HUES64 (cell line): ENCODE results near the gene PTPN5.
"Not testable (repeated sequence)": the region's sequence is repeated elsewhere in the genome, so short reads cannot be mapped to it uniquely, and the experiment has no call there.

ENCODE experiments used
- H3K27ac ChIP-seq: 2 replicates; pipeline ENCODE4 v1.7.0; 2013; ENCODE audit warnings: low read depth, low read length, inconsistent platforms
- H3K27me3 ChIP-seq: 2 replicates; pipeline ENCODE4 v1.6.1; 2013; ENCODE audit warnings: mild to moderate bottlenecking, low read length; ENCODE audit not compliant: insufficient read depth
- H3K36me3 ChIP-seq: 2 replicates; pipeline ENCODE4 v1.6.1; 2013; ENCODE audit warnings: mild to moderate bottlenecking, low read length; ENCODE audit not compliant: insufficient read depth
- H3K4me1 ChIP-seq: 2 replicates; pipeline ENCODE4 v1.6.1; 2013; ENCODE audit warnings: mild to moderate bottlenecking, low read length, moderate library complexity; ENCODE audit not compliant: insufficient read depth
- H3K4me3 ChIP-seq: 2 replicates; pipeline ENCODE4 v1.5.1; 2013; ENCODE audit warnings: mild to moderate bottlenecking, low read length, moderate library complexity
- H3K9ac ChIP-seq: 2 replicates; pipeline ENCODE4 v1.6.1; 2013; ENCODE audit warnings: mild to moderate bottlenecking, low read depth, low read length
- H3K9me3 ChIP-seq: 2 replicates; pipeline ENCODE4 v1.6.1; 2013; ENCODE audit warnings: low read depth, low read length; ENCODE audit not compliant: insufficient read depth
- WGBS: fragments of 150-250, 120-280 bp; methylation state at CpG from one replicate; pipeline ENCODE4 v1.1.7; 2013; ENCODE audit warnings: missing lambda C conversion rate; 5-methylcytosine and 5-hydroxymethylcytosine counted together

PTPN5 gene

DNA sequence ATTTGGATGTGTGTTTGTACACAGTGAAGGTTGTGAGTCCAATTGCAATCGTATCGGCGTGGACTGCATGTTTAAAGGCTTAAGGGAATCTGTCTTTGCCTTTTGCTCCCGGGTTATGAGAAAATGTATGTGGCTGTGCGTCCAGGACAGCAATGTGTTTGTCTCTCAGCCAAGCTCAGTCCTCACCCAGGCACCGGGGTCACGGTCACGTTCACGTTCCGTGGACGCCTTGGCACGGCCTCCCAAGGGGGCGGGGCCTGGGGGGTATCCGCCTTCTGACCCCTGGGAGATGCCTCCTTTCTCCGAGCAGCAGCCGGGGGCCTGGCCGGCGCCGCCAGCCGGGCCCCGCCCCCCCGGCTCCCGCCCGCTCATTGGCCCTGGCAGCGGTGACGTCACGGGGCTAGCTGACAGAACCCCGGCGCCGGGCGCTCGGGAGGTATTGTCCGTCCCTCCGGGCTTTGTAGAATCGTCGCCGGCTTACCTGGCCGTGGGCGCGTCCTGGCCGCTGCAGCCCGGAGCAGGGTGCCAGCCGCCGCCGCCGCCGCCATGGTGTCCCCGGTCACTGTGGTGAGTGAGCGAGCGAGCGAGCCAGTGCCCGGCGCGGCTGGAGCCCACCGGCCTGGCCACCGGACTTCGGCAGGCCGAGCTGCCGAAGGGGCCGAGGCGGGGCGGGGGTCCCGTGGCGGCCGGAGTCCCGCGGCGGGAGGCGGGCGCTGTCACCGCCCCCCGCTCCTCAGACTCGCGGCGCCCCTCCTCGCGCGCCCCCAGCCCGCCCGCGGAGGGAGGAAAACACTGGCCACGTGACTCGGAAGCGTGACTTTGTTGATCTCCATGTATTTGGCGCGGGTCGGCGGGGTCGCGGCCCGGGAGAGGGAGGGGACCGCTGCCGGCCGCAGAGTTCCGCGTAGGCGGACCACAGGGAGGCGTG, 93.0 kb downstream of the PTPN5 start, which contains the start of gene TMEM86A:
Gene TMEM86A (plus strand): TSS at position 439 of the 928 bp plus-strand sequence. CDS start 108 bp downstream, at position 547.
- Histone ChIP-seq H3K27ac (peak within 1 kb of the TSS; percentile 75; the same call in 1 of the 2 replicates), H3K36me3 (no peaks in the 10 kb centered on the region), H3K4me1 (no peaks in the 10 kb centered on the region), H3K27me3 (peaks cover 39% of the 10 kb centered on the region), H3K4me3 (peak within 1 kb of the TSS; percentile 49), H3K9me3 (no peaks in the 10 kb centered on the region), H3K9ac (0 out of 2 replicates have a peak within 1 kb of the TSS, but pooled peaks have one; percentile 57)
- 2% methylated on average over 98 of the region's 98 CpGs for WGBS

DNA sequence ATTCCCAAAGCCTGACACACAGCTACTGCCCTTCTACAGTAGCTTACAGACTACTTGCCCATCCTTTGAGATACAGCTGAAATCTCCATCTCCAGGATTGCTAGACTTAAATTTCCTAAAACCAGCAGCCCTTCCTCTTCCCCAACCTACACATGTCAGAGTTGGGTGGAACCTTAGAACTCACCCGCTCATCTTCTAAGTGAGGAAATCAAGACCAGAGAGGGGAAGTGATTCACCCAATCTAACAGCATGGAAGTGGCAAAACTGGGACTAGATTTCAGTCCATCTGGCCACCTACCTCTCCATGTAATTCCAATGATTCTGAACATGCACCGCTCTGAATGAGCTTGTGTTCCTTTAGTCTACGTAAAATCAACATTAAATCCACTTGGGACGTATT, 94.0 kb downstream of the PTPN5 start:
- H3K36me3 ChIP-seq, result no peaks in the 10 kb centered on the region
- WGBS, result 94% methylated on average over 4 of the region's 4 CpGs

DNA sequence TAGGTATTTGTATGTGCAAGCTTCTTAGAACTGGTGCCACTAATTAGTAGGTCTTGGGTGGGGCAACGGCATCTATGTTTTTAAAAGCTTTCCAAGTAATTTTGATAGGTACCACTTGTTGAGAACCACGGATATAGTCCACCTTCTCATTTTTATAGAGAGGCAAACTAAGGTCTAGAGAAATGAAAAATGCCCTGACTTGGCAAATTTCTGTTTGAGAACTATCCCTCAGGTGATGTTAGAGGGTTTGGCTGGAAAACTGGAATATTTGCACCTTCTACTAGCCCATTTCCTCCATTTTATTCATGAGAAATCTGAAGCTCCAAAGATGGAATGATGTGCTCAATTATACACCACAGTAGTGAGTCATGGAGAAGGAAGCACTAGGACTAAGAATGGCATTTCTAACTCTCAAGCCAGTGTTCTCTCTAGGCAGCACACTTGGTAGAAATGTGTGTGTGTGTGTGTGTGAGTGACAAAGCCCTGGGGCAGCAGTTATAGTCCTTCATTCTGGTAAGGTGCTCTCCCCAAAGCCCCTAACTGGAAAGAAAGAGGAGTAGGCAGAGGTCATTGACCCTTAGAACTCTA, 94.9 kb downstream of the PTPN5 start:
- no peaks in the 10 kb centered on the region for H3K4me1 ChIP-seq
- H3K36me3 ChIP-seq, result no peaks in the 10 kb centered on the region
- H3K9me3 ChIP-seq, result no peaks in the 10 kb centered on the region
- H3K27me3 ChIP-seq, result peaks cover 34% of the 10 kb centered on the region
- no peak overlapping the region for H3K9ac ChIP-seq
- no peak overlapping the region for H3K27ac ChIP-seq
- H3K4me3 ChIP-seq, result no peak overlapping the region
- WGBS, result 100% methylated on average over 1 of the region's 2 CpGs

More for the DNA sequence above, 94.0 kb downstream of the PTPN5 start:
- Histone ChIP-seq H3K27ac (no peak overlapping the region), H3K27me3 (peaks cover 39% of the 10 kb centered on the region), H3K9me3 (no peaks in the 10 kb centered on the region), H3K4me3 (no peak overlapping the region), H3K4me1 (no peaks in the 10 kb centered on the region), H3K9ac (no peak overlapping the region)

DNA sequence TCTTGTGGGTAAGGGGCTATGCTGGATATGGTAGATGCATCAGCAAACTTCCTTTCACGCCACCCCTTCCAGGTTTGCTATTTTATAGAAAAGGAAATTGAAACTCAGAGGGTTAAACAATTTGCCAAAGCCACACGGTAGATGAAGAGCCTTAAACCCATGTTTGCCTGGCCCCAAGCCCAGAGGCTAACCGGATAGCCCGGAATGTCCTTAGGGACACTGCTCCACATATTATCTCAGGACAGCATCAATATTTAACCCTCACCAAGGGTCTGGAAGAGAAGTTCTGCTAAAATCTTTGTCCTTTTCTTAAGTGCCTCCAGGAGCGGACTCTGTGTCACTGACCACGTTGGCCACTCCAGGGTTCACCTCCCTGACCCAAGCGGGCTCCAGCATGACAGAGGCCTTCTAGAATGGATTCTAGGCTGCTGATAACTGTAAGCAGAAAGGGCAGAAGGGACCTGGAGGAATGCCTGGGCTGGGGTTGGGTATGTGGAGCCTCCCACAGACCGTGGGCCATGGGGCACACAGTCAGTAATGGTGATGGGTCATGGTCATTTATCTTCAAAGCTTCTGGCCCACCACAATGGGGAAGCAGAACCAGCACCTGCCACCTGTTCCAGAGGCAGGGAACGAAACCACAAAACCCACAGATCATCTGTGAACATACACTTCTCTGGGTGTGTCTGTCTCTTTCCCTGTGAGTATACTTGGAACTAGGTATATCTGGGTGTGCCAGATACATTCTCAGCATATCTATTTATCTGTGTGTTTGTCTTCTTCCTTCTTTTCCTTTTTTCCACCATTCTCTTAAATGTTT, 98.4 kb downstream of the PTPN5 start:
- 94% methylated on average over 9 of the region's 9 CpGs for WGBS
- H3K4me3 ChIP-seq, result no peak overlapping the region
- no peaks in the 10 kb centered on the region for H3K36me3 ChIP-seq
- H3K27me3 ChIP-seq, result peaks cover 17% of the 10 kb centered on the region; the same call in 1 of the 2 replicates
- H3K27ac ChIP-seq, result no peak overlapping the region
- no peaks in the 10 kb centered on the region for H3K9me3 ChIP-seq
- H3K4me1 ChIP-seq, result no peaks in the 10 kb centered on the region
- no peak overlapping the region for H3K9ac ChIP-seq

DNA sequence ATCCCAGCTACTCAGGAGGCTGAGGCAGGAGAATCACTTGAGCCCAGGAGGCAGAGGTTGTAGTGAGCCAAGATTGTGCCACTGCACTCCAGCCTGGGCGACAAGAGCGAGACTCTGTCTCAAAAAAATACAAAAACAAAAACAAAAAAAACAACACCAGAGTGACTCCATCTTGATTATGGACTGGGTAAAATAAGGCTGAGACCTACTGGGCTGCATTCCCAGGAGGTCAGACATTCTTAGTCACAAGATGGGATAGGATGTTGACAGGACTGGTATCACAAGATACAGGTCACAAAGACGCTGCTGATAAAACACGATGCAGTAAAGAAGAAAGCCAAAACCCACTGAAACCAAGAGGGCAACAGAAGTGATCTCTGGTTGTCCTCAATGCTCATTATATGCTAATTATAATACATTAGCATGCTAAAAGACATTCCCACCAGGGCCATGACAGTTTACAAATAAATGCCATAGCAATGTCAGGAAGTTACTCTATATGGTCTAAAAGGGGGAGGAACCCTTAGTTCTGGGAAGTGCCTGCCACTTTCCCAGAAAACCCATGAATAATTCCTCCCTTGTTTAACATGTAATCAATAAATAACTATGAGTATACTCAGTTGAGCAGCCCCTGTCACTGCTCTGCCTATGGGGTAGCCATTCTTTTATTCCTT, 100.0 kb downstream of the PTPN5 start:
- not testable (repeated sequence) for H3K27ac ChIP-seq, H3K9me3 ChIP-seq, H3K4me3 ChIP-seq, H3K36me3 ChIP-seq, H3K27me3 ChIP-seq, H3K9ac ChIP-seq, H3K4me1 ChIP-seq
- 79% methylated on average over 2 of the region's 4 CpGs for whole genome bisulfite sequencing

DNA sequence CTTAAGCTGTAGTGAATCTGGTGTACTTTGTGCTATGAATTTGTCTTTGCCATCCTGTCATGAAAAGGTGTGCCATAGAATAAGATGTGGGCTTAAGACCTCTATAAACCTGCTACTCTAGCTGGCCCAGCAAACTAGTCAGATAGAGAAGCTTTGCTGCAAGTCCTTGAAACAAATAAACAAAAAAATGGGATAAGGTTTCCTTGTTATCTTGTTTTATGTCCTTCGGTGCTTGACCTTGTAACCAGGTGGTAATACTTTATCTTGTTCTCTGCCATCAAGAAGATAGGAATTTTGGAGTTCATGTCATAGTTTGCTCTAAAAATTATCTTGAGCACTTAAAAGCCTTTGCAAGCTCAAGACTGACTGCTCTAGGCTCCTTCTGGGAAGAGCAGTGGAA, 107.3 kb downstream of the PTPN5 start:
- Histone ChIP-seq H3K9me3 (no peaks in the 10 kb centered on the region), H3K27me3 (no peaks in the 10 kb centered on the region), H3K36me3 (no peaks in the 10 kb centered on the region), H3K9ac (no peak overlapping the region), H3K27ac (no peak overlapping the region), H3K4me3 (no peak overlapping the region), H3K4me1 (no peaks in the 10 kb centered on the region)
- WGBS, result 91% methylated on average over 1 of the region's 1 CpG

DNA sequence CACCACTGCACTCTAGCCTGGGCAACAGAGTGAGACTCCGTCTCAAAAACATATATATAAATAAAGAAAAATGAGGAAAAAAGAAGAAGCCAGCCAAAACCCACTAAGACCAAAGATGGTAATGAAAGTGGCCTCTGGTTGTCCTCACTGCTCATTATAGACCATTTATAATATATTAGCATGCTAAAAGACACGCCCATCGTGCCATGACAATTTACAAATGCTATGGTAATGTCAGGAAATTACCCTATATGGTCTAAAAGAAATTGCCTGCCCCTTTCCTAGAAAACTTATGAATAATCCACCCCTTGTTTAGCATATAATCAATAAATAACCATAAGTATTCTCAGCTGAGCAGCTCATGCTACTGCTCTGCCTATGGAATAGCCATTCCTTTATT, 109.1 kb downstream of the PTPN5 start:
- no peaks in the 10 kb centered on the region for H3K9me3 ChIP-seq
- H3K4me3 ChIP-seq, result no peak overlapping the region
- H3K4me1 ChIP-seq, result no peaks in the 10 kb centered on the region
- no peaks in the 10 kb centered on the region for H3K27me3 ChIP-seq
- no peaks in the 10 kb centered on the region for H3K36me3 ChIP-seq
- no peak overlapping the region for H3K9ac ChIP-seq
- H3K27ac ChIP-seq, result no peak overlapping the region
- 85% methylated on average over 2 of the region's 3 CpGs for WGBS

DNA sequence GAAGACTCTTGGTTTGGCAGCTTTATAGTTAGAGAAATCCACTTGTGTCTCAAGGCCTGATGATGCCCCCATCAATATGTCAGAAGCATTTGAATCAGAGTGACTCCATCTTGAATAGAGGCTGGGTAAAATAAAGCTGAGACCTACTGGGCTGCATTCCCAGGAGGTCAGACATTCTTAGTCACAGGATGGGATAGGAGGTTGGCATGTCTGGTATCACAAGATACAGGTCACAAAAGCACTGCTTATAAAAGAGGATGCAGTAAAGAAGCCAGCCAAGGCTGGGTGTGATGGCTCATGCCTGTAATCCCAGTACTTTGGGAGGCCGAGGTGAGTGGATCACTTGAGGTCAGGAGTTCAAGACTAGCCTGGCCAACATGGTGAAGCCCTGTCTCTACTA, 109.6 kb downstream of the PTPN5 start:
- H3K27ac ChIP-seq, H3K27me3 ChIP-seq, H3K36me3 ChIP-seq, H3K4me3 ChIP-seq, H3K9ac ChIP-seq, H3K4me1 ChIP-seq, H3K9me3 ChIP-seq: not testable (repeated sequence)
- WGBS, result 91% methylated on average over 1 of the region's 1 CpG
